ENCODE measurements around the gene THAP9. TPM values are rescaled to one million over a fixed set of nuclear protein-coding genes. Genes with fewer than 3 reads are reported as not detected.

The THAP9 gene
- polyA plus RNA-seq, 1 of the 3 experiments (the other 2 are of a cell fraction), result 1.5 TPM

GRCh38 chr4:82903737-82904136 lies 3.2 kb downstream of the THAP9 start:
- no peaks in the 10 kb centered on the region for H3K9me2 ChIP-seq
- peaks cover 38% of the 10 kb centered on the region for H3F3A ChIP-seq (replicated peaks; ENCODE audit: insufficient read depth)
- H3K27ac ChIP-seq (ENCODE audit: low read depth in 2 of 2, low read length in 1 of 2), result no peak overlapping the region
- H3K4me2 ChIP-seq, result no peak overlapping the region
- H3K9ac ChIP-seq, result no peak overlapping the region
- H3K4me3 ChIP-seq (ENCODE audit: low read depth in 2 of 2, low read length in 1 of 2), result no peak overlapping the region
- CTCF ChIA-PET, result no interaction called here
- H3K79me2 ChIP-seq (ENCODE audit: insufficient read depth), result peaks cover 43% of the 10 kb centered on the region
- no peak overlapping the region for H2AFZ ChIP-seq (ENCODE audit: low read depth)
- H3K9me3 ChIP-seq, result no peaks in the 10 kb centered on the region
- TF ChIP-seq JUND (IDR thresholded peaks at IDR 0.05) (no peak), POLR2AphosphoS5 (IDR thresholded peaks at IDR 0.05; ENCODE audit: low read depth, low read length) (no peak), FOSL2 (IDR thresholded peaks at IDR 0.05; ENCODE audit: borderline replicate concordance, low read depth) (no peak)
- DNase-seq, result no peak
- H3K27me3 ChIP-seq (ENCODE audit: insufficient read depth), result no peaks in the 10 kb centered on the region
- peaks cover 14 to 18% of the 10 kb centered on the region in 2 experiments for H3K36me3 ChIP-seq (replicated peaks in 1 of 2; ENCODE audit: control insufficient read depth in 1 of 2, insufficient read depth in 2 of 2, low read length in 1 of 2)
- POLR2A ChIA-PET, result no interaction called here
- 93% methylated on average over 5 of the region's 5 CpGs for WGBS (ENCODE audit: low lambda C conversion rate)
- H3K4me1 ChIP-seq (ENCODE audit: control insufficient read depth in 1 of 2, insufficient read depth in 2 of 2, low read depth in 1 of 2, low read length in 1 of 2), result peaks cover 0 to 2% of the 10 kb centered on the region in 2 experiments; a peak in 2 of 4 replicates
- H4K20me1 ChIP-seq (ENCODE audit: insufficient read depth), result no peaks in the 10 kb centered on the region; the same call in 1 of the 2 replicates

- H3K9me3 ChIP-seq, result no peaks in the 10 kb centered on the region
- H3K36me3 ChIP-seq (replicated peaks in 1 of 2; ENCODE audit: control insufficient read depth in 1 of 2, insufficient read depth in 2 of 2, low read length in 1 of 2), result peaks cover 18 to 20% of the 10 kb centered on the region in 2 experiments
- WGBS (ENCODE audit: low lambda C conversion rate), result 63% methylated on average over 2 of the region's 2 CpGs
- H4K20me1 ChIP-seq (ENCODE audit: insufficient read depth), result no peaks in the 10 kb centered on the region
- no peak overlapping the region for H3K9ac ChIP-seq
- 0 out of 2 replicates have a peak overlapping the region, but pooled peaks have one; percentile 8 for H3K4me2 ChIP-seq
- CTCF ChIA-PET, result interaction anchor here (1.3 kb wide), 1 partner anchor 53 kb away, joined by 3 read pairs; no protein-coding TSS in a partner anchor
- peaks cover 25% of the 10 kb centered on the region for H3F3A ChIP-seq (replicated peaks; ENCODE audit: insufficient read depth)
- no peak overlapping the region for H3K4me3 ChIP-seq (ENCODE audit: low read depth in 2 of 2, low read length in 1 of 2)
- H3K27me3 ChIP-seq (ENCODE audit: insufficient read depth), result no peaks in the 10 kb centered on the region
- H3K79me2 ChIP-seq (ENCODE audit: insufficient read depth), result peaks cover 28% of the 10 kb centered on the region
- POLR2A ChIA-PET, result no interaction called here
- peak overlapping the region in 1 of 2 experiments; percentile 43; a peak in 1 of 4 replicates for H3K27ac ChIP-seq (ENCODE audit: low read depth in 2 of 2, low read length in 1 of 2)
- no peak for DNase-seq
- H3K4me1 ChIP-seq (ENCODE audit: control insufficient read depth in 1 of 2, insufficient read depth in 2 of 2, low read depth in 1 of 2, low read length in 1 of 2), result peaks cover 0 to 2% of the 10 kb centered on the region in 2 experiments; a peak in 2 of 4 replicates
- H2AFZ ChIP-seq (ENCODE audit: low read depth), result 0 out of 2 replicates have a peak overlapping the region, but pooled peaks have one; percentile 29
- H3K9me2 ChIP-seq, result no peaks in the 10 kb centered on the region
- TF ChIP-seq NFIC (IDR thresholded peaks at IDR 0.05; ENCODE audit: borderline replicate concordance) (peak; percentile 6; the same call in 1 of the 2 replicates), JUND (IDR thresholded peaks at IDR 0.05) (no peak; the same call in 1 of the 2 replicates), SIN3A (IDR thresholded peaks at IDR 0.05; ENCODE audit: borderline replicate concordance, low read depth, low read length) (no peak), YY1 (IDR thresholded peaks at IDR 0.05; ENCODE audit: low read depth) (no peak), IRF3 (IDR thresholded peaks at IDR 0.05; ENCODE audit: low read depth, low read length) (no peak), FOXJ3 (CRISPR knock-in tag; IDR thresholded peaks at IDR 0.05) (no peak), TAF1 (IDR thresholded peaks at IDR 0.05; ENCODE audit: borderline replicate concordance, low read depth, low read length) (no peak), POLR2AphosphoS5 (IDR thresholded peaks at IDR 0.05; ENCODE audit: low read depth, low read length) (no peak), MEF2A (IDR thresholded peaks at IDR 0.05; ENCODE audit: borderline replicate concordance, low read depth) (no peak), RXRA (IDR thresholded peaks at IDR 0.05; ENCODE audit: borderline replicate concordance, low read depth) (no peak; the same call in 1 of the 2 replicates), EZH2phosphoT487 (IDR thresholded peaks at IDR 0.05; ENCODE audit: borderline replicate concordance, low read depth) (no peak), GATA2 (CRISPR knock-in tag; IDR thresholded peaks at IDR 0.05) (no peak), REST (IDR thresholded peaks at IDR 0.05; ENCODE audit: low read depth, low read length) (no peak), ELF1 (IDR thresholded peaks at IDR 0.05) (no peak), TEAD4 (IDR thresholded peaks at IDR 0.05; ENCODE audit: borderline replicate concordance, insufficient read depth) (no peak), GABPA (IDR thresholded peaks at IDR 0.05; ENCODE audit: low read depth) (no peak), PBX3 (IDR thresholded peaks at IDR 0.05) (peak; percentile 6; the same call in 1 of the 2 replicates), SMC3 (IDR thresholded peaks at IDR 0.05; ENCODE audit: low read depth, low read length) (no peak), FOXM1 (IDR thresholded peaks at IDR 0.05; ENCODE audit: low read depth) (no peak), TCF12 (IDR thresholded peaks at IDR 0.05) (peak; percentile 33; the same call in 1 of the 2 replicates), NRF1 (IDR thresholded peaks at IDR 0.05; ENCODE audit: low read depth, low read length) (no peak), RAD21 (IDR thresholded peaks at IDR 0.05; ENCODE audit: low read length) (no peak), MXI1 (IDR thresholded peaks at IDR 0.05; ENCODE audit: low read depth, low read length) (no peak), CHD2 (IDR thresholded peaks at IDR 0.05; ENCODE audit: low read length, partially characterized antibody) (no peak)
Observed at GRCh38 chr4:82905205-82905604, 4.7 kb downstream of the THAP9 start.

All from SK-N-SH (cell line).